CD4-positive, alpha-beta T cell treated with Interleukin-10 for 1 hour (primary cell): Measurements from ENCODE around the gene SEPTIN11.

Source experiments
- DNase-seq: peaks from one replicate; pipeline ENCODE4 v3.0.0-alpha.2; 2020

The SEPTIN11 gene

DNA sequence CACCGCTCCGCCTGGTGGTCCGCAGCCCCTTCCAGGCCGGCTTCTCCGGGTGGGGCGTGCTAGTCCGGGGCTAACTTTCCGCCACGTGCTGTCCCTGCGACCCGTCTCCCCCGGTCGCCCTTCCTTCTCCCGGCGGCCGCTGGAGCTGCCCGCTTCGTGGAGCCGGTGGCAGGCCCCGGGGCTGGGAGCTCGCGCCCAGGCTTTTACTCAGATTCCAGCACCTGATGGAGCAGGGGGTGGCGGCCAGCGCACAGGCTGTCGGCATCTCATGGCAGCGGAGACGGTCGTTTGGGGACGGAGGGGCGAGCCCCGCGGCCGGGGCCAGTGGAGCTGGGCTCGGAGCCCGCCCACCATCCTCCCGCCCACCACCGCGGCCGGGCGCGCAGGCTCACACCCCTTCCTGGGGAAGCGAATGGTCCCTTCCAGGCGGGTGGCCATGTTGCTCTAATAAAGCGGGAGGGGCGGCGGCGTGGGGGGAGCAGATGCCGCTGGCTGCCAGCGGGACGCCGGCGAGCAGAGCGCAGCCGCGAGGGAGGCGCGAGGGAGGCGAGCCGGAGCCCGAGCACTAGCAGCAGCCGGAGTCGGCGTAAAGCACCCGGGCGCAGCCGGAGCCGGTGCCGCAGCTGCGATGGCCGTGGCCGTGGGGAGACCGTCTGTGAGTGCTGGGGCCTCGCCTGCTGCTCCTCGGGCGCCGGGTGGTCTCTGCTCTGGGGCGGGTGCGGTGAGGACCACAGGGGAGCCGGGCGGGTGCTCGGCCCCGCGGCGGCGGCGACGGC is at the start of gene SEPTIN11:
TSS of gene SEPTIN11 (plus strand) at position 477 of the 776 bp plus-strand sequence. CDS start at position 629, 152 bp downstream.
- DNase-seq, result peak; percentile 90

DNA sequence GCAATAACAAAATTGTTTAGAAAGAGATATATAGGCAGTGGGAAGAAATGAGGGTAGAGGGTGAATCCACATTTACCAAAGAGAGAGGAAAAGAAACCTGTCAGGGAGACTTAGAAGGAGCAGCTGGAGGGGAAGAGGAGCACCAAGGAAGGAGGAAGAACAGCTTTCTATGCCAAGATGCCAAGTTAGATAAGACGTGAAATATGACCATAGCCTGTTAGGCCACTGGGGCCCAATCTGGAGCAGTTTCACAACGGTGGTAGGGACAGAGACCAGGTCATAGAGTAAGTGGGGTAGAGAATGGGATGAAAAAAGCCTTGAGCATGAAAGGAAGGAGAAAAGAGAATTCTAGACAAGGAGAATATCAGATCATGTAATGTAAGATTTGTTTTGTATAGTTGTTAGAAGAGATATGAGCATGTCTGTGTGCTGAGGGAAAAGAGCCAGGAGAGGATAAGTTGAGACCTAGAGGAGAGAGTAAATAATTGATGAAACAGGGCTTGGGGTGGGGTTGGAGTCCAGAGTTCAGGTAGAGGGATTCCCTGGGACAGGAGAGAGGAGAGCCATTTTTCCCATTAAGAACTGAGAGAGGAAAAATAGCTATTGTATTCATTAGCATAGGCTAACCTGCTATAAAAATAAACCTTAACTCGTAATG is 47.2 kb upstream of the SEPTIN11 start:
- DNase-seq, result no peak

DNA sequence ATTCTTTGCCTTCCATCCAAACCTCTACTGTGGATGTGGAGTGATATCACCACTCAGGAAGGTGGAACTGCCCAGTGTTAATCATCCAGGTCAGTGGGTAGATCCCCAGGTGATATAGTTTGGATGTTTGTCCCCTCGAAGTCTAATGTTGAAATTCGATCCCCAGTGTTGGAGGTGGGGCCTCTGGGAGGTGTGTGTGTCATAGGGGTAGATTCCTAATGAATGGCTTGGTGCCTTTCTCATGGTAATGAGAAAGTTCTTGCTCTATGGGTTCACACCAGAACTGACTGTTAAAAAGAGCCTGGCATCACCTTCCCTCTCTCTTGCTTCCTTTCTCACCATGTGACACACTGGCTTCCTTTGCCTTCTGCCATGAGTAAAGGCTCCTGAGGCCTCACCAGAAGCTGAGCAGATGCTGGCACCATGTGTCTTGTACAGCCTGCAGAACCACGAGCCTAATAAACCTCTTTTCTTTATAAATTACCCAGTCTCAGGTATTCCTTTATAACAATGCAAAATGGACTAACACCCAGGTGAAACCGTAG is 44.8 kb upstream of the SEPTIN11 start:
- no peak for DNase-seq

DNA sequence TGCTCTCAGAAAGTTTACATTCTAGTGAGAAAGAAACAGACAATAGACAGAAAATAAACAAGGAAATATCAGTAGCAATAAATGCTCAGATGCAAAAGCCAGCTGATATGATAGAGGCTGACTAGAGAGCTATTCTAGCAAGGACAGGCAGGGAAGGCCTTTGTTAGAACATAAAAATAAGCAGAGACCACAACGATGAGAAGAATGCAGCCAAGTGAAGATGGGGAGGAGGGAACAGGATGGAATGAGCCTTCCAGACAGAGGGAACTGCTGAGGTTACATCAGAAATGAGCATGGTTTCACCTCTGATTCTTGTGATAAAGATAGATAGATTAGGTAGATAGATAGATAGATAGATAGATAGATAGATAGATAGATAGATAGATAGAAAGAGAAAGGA is 44.0 kb upstream of the SEPTIN11 start:
- DNase-seq, result no peak

DNA sequence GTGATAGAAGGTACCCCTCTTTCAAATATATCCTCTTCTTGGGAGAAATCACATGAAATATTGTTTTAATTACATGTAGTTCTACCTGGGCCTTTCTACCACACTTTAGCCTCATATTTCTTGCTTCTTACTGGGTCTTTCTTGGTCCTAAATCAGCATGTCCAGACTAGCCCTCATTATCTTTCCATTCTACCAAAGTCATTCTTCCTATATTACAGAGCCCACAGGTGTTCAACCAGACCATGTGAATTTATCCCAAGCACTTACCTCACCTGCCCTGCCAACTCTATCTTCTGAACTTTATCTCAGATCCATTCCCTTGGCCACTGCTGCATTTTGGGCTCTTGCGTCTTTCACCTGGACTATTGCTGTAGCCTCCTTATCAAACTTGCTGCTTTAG is 39.8 kb upstream of the SEPTIN11 start:
- DNase-seq, result no peak

DNA sequence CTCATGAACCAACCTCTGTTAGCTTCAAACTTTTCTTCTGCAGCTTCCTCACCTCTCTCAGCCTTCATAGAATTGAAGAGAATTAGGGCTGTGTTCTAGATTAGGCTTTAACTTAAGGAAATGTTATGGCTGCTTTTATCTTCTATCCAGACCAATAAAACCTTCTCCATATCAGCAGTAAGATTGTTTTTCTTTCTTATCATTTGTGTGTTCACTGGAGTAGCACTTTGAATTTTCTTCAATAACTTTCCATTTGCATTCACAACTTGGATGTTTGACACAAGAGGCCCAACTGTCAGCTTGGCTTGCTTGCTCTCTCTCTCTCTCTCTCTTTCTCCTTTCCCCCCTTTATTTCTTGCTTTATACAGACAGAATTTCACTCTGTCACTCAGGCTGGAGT is 28.8 kb upstream of the SEPTIN11 start:
- DNase-seq, result no peak

DNA sequence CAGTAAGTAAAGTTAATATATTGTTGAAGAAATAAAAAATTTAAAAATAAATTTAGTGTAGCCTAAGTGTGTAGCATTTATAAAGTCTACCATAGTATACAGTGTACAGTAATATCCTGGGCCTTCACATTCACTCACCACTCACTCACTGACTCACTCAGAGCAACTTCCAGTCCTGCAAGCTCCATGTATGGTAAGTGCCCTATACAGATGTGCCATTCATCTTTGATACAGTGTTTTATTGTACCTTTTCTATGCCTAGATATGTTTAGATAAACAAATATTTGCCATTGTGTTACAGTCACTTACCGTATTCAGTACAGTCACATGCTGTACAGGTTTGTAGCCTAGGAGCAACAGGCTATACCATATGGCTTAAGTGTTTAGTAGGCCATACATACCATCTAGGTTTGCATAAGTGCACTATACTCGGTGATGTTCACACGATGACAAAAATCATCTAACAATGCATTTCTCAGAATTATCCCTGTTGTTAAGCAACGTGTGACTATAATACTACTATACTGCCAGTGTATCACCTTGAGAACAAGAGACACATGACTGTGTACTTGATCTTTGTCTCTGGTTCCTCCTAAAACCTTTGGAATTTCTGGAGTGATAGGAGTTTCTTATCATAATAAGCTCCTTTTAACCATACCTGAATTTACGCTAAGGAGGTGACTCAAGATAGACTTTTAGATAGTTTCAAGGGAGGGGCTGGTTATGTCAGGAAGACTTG is 25.8 kb upstream of the SEPTIN11 start:
- no peak for DNase-seq

DNA sequence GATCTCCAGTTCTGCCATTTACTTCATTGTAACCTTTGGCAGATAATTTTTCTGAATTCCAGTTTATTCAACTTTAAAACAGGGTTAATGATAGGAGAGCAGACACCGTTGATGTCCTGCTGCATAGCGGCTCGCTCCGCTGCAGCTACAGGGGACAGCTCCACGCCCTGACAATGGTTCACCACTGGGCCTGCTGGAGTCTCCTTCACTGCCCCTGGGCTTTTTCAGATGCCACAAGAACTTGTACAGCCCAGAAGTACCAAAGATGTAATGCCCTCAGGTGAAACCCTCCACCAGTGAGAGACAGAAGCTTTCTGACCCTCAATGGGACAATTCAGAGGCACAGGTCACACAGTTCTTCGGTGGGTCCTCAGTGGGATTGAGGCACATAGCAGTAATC is 22.7 kb upstream of the SEPTIN11 start:
- DNase-seq, result no peak

DNA sequence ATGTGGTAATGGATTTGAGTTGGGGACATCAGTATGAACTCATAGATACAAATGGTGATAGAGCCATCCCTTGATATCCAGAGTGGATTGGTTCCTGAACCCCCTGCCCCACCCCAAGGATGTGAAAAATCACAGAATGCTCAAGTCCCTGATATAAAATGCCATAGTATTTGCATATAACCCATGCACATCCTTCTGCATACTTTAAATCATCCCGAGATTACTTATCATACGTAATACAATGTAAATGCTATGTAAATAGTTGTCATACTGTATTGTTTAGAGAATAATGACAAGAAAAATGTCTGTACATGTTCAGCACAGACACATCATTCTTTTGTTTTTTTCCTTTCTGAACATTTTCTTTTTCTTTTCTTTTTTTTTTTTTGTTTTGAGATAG is 18.9 kb upstream of the SEPTIN11 start:
- no peak for DNase-seq

DNA sequence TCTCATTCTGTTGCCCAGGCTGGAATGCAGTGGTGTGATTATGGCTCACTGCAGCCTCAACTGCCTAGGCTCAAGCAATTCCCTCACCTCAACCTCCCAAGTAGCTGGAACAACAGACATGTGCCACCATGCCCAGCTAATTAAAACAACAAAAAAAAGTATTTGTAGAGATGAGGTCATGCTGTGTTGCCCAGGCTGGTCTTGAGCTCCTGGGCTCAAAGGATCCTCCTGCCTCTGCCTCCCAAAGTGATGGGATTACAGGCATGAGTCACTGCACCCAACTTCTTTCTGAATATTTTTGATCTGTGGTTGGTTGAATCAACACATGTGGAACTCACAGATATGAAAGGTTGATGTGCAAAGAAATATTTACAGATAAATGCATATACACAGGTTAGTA is 18.5 kb upstream of the SEPTIN11 start:
- DNase-seq, result no peak

DNA sequence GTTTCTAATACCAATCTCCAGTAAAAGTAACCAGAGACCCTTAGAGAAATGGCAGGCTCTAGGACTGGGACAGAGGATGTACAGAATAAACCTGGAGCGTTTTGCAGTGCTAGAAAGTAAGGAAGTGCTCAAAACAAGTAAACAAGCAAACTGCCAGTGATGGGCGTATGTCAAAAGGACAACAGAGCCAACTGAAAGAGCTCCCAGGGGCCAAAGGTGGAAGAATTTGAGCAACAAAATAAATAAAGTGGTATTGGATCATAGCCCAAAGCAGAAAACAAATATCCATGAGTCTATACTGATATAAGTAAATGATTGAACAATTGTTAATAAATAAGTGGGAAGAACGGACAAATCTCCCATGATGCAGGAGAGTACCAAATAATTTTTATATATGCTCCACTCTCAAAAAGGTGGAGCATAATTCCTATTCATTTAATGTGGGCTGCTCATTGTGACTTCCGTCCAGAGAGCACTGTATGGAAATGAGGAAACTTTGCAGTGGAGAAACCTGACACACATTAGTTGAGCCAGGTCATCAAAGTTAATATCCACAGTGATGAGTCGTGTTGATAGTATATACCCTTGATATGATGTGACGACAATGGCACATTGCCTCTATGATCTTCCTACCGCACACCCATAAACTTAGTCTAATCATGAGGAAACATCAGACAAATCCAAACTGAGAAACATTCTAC is 17.8 kb upstream of the SEPTIN11 start:
- DNase-seq, result no peak

DNA sequence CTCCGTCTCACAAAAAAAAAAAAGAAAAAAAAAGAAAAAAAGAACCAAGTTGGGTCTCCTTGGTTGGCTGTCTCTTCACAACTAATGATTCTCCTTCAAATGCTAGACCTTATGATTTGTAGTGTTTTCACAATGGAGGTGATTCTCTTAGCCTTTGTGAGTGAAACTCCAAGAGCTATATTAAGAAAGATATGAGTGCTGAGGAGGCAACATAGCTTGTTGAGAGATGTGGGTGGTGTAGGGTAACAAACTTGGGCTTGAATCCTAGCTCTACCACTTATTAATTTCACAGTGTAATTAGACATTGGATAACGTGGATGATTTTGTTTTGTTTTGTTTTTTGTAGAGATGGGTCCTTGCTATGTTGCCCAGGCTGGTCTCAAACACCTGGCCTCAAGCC is 10.4 kb upstream of the SEPTIN11 start:
- DNase-seq, result no peak

DNA sequence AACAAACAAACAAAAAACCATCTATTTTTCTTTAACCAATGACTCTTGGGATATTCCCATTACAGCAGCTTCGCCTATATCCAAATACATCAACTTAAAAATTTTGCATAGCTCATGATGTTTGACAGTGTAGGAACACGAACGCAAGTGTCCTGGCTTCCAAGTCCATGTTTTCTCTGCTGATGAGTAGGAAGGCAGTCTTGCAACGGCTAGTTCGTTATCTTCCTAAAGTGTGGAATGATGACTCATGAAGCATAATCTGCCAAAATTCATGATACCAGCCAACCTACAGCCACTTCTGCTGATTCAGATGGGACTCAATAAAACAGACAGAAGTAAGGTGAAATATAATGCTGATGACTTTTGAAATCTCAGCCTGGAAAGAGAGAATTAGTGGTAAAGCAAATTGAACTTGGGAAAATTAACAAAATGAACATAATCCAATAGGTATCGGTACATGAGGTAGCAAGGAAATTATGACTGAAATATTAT is 6.4 kb upstream of the SEPTIN11 start:
- no peak for DNase-seq

DNA sequence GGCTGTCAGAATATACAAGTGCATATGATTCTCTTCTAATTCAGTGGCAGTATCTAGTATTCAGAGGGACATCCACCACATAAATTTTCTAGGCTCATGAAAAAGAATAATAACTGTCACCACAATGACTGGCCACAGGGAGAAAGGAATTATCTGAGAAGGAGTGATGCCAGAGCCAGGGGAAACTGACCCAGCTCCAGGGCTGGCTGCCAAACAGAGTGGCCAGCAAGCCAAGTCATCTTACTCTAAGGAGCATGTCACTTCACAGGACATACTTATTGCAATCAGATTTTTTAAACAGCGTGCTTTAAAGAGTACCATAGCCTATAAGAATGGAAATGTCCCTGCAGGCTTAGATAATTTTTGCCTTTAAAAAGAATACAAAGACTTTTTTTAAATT is 5.8 kb upstream of the SEPTIN11 start:
- DNase-seq, result no peak

DNA sequence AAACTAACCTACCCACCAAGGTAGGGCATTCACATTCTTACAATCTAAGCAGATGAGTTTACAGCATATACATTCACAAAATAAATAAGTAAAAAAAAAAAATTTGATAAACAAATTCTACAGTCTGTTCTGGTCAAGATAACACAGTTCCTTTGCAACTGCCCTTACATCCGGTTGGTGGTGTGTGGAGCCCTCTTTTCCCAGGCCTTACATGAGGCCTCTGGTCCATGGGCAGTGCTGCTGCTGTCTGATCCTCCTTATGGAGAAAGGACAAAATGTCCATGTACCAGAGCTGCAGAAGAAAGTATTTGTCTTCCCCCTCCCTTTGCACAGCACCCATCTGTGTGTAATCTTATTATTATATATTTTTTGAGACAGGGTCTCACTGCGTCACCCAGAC is 2.2 kb upstream of the SEPTIN11 start:
- DNase-seq, result no peak

DNA sequence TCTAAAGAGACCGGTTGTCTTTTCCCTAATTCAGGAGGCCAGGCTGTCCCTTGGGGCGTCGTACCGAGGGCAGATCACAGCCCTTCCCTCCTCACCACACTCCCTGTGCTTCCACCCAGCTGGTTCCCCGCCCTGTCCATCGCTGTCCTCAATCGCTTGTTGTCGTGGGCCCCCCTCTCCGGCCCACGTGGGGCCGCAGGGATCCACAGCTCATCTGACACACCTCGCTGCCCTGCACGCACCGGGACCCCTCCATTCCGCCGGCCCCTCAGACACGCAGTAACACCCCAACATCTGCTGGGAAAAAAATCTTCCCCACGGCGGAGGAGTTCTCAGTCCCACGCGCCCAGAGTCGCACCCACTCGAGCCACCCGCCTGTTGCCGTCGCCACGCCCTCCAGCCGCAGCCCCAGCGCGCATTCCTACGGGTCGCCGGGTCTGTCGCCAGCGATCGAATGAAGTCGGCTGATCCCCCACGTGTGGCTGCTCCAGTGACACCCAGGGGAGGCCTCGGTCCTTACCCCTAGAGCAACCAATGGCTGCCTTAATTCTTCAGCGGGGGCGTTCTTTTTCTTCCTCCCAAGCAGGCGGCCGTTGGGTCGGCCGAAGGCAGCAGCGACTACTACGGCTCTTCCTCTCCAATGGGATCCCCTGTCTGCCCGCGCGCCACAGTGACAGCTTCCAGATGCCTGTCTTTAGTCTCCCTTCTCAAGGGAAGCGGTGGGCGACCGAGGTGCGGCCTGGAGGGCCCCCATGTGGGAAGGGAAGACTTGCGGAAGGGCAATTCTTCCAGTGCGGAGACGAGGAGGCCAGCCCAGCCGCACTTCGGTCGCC is 893 bp upstream of the SEPTIN11 start:
- DNase-seq, result peak; percentile 77

DNA sequence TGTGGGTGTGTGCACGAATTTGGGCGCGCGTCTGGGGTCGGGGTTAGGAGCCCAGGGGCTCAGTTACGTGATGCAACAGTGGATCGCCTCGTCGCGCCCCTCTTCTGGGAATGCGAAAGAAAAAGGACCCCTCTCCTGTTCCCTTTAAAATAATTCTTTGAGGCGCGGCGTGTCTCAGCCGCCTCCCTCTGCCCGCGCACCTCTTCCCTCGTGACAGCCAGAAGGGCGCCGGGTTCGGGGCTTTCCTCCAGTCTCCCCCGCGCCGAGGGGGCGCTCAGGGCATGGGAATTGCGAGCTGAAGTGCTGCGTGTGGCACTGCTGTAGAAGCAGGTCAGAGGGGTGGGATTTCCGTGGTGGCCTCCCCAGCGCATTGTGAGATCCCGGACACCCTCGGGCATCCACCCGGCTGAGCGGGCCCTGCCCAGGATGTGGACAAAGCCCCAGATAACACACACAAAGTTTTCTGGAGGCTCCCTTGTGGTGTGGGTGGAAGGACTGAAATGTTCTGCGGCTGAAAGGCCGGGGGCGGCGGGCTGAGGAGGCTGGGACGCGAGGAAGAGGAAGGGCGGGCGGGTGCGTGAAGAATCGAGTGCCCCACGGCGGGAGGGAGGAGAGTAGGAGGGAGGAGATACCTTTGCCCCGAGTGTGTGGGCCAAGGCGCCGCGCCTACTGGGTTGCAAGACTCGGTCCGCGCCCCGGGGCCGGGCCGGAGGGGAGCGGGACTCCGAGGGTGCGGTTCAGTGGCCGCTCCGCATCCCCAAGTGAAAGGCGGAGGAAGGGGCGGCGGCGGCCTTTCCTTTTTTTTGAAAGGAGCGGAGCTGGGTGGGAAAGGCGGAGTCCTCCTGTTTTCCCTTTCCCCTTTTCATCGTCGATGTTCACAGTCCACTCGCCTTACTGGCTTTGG is 752 bp downstream of the SEPTIN11 start:
- peak; percentile 49 for DNase-seq

DNA sequence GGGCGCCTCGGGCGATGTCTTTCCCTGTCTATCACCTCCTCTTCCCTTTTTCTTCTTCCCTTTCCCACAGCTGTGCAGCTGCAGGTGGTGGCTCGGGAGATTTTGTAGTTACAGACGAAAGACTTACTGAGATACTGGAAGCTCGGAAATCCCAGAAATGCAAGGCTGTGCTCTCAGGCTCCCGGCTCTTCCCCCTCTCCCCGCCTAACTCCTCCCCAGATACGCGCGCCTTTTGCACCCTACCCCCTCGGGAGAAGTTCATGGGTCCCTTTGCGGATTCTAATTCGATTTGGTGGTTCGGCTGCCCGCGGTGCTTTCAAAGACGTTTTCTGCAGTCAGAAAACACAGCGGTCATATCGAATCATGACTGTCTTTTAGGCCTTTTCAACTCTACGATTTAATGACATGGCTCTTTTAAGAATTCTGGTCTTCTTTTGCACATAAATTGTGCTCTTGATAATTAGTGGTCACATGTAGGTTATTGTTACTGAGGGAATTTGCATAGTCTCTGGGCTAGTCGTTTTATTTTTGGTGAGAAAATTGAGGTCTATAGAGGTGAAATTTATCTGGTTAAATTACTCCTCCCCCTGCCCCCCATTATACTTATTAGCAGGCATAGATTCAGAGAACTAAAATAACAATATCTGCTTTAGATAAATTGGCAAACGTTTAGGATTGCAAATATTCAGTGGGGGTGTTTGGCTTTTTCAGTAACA is 1.6 kb downstream of the SEPTIN11 start:
- no peak for DNase-seq

DNA sequence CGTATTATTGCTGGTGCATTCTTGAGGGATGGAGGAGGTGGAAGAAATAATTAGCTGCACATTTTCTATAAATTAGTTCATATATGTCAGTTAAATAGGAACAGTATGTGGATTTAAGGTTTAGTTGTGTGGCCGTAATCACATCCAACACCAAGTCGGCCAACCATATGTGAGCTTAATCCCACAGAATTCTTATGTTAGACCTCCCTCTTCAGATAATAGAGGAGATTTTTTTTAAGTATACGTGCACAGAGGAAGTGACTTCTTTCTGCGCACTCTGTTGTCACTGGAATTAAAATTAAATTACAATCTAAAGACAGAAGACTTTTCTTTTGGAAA is 2.1 kb downstream of the SEPTIN11 start:
- DNase-seq, result no peak

DNA sequence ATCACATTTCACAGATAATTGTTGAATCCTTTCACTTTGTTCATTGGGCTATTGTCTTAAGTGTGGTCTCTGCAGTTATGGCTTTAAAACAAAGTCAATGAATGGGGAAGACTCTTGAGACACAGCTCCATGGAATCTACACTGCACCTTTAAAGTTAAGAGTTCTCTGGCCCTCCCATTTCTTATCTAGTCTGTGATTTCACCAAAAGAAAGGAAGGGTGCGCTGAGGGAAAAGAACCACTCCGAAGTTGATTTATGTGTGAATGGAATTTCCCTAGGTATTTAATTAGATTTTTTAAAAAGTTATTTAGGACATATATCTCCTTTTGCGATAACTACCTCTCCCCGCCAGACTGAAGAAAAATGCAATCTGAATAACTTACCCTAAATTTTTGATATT is 2.5 kb downstream of the SEPTIN11 start:
- no peak for DNase-seq
